ENCODE measurements around the gene COQ8A. TPM values are rescaled to one million over a fixed set of nuclear protein-coding genes. Genes with fewer than 3 reads are reported as not detected.
"Not testable (repeated sequence)": the region's sequence is repeated elsewhere in the genome, so short reads cannot be mapped to it uniquely, and the experiment has no call there.

Gene COQ8A
- total RNA-seq, 1 experiment from 2014 or later, result 8.9 TPM

DNA sequence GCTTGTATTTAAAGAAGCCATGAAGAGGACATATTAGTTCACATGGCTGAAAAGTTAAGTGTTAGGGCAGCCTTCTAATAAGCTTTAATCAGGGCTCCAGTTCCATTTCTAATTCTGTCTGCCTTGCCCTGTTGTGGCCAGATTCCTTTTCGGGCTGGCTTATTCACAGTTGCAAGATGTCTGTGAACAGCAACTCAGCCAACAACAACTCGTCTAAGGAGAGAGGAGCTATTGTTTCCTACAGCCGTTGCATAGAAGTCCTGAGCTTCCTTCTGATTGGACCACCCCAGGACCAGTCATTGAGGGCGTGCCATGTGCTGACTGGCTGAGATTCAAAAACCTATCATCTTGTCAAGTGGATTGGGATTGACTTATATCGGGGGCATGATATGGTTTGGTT, 18.6 kb upstream of the COQ8A start:
- no peak for DNase-seq (ENCODE audit: low read depth)

DNA sequence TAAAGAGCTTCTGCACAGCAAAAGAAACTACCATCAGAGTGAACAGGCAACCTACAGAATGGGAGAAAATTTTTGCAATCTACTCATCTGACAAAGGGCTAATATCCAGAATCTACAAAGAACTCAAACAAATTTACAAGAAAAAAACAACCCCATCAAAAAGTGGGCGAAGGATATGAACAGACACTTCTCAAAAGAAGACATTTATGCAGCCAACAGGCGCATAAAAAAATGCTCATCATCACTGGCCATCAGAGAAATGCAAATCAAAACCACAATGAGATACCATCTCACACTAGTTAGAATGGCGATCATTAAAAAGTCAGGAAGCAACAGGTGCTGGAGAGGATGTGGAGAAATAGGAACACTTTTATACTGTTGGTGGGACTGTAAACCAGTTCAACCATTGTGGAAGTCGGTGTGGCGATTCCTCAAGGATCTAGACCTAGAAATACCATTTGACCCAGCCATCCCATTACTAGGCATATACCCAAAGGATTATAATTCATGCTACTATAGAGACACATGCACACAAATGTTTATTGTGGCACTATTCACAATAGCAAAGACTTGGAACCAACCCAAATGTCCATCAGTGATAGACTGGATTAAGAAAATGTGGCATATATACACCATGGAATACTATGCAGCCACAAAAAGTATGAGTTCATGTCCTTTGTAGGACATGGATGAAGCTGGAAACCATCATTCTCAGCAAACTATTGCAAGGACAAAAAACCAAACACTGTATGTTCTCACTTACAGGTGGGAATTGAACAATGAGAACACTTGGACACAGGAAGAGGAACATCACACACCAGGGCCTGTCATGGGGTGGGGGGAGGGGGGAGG, 10.6 kb upstream of the COQ8A start:
- not testable (repeated sequence) for DNase-seq (ENCODE audit: low read depth)

DNA sequence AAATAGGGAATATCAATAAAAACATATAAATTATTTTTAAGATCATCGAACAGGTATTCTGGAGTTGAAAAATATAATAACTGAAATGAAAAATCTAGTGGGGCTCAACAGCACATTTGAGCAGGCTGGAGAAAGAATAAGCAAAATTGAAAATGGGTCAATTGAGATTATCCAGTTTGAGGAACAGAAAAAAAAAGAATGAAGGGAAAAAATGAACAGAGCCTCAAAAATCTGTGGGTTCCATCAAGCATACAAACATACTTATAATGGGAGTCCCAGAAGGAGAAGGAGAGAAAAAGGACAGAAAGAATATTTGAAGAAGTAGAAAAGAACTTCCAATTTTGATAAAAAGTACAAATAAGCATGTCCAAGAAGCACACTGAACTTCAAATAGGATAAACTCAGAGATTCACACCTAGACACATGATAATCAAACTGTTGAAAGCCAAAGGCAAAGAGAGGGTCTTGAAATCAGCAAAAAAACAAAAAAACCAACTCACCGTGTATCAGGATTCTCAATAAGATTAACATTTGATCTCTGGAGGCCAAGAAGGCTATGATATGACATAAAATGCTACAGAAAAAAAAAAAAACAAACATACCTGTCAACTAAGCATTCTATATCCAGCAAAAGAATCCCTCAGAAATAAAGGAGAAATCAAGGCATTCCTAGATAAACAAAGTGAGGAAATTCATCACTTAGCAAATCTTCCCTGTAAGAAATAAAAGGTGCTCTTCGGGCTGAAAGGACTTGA, 5.4 kb upstream of the COQ8A start:
- no peak for DNase-seq (ENCODE audit: low read depth)

DNA sequence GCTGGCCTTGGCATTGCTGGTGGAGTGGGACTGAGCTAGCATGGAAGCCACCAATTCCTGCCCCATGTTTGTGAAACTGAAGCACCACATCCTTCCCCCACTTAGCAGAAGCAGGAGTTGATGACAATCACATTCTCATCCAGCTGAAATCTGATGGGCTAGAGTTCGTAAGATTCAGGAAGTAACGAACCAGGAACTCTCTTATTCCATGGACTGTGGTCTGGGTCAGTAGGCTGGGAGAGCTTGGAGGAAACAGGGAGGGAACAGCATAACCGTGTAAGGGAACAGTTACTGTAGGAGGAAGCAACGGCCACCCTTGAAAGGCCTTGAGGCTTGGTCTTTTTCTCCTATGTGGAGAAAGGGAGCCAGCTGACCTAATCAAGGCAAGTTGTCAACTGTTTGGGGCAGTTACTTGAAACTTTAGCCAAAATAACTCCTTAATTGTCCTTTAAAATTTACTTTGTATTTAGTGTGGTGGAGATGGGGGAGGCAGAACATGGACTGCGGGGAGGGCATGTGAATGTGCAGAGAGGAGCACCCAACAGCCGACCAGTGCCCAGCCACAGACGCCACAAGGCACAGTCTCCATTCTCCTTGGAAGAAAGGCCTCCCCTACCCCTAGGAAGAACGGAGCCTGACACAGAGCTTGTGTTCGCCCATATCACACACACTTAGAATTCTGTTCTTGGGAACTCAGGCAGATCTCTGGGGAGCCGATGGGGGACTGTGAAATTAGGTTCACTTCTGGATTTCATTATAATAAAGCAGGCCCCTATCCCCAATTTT, 2.0 kb upstream of the COQ8A start:
- DNase-seq (ENCODE audit: low read depth), result no peak

DNA sequence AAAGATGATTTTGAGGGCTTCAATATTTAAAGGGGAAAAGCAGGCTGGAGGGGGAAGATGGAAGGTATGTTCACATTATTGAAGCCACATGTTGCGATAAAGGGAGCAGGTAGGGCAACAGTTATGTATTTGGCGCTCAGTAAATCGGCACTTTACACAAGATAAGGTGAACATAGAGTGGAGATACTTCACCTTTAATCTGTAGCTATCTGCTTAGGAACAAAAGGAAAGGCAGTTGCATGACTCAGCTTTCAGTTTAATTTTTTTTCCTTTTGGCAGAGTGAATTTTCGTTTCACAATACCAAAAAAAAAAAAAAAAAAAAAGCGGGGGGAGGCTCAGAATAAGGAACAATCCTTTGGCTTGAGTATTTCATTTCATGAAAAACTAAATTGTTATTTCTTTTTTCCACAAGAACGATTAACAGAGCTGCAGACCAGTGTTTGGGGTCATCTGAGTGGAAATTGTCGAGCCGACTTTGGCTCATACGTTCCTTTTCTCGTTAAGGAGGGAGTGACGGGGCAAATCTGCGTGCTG, 1.1 kb upstream of the COQ8A start:
- peak; percentile 56 for DNase-seq (ENCODE audit: low read depth)

DNA sequence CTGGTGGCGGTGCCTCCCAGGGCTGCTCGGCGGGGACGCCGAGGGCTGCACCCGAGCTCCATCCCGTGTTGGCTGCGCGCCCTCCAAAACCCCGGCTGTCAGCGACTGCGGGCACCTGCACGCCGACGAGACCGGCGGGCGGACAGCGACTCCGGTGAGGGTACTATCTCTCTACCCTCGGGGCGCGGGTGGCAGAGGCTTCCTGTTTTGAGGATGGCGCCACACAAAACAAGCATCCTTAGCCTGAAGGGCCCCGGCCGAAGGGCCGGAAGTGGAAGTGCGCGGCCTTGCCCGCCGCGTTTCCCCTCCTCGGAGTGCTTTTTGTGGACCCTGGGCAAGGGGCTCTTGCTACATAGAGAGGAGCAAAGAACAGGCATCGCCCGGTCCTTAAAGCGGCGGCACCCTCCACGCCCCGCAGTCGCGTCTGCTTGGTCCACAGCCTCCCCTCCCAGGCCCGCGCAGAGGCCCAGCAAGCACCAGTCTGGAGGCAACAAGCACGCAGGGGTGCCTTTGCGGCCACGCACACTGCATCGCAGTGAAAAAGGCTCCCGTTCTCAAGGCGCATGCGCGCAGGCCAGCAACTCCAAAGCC, 561 bp upstream of the COQ8A start:
- DNase-seq (ENCODE audit: low read depth), result peak; percentile 69

DNA sequence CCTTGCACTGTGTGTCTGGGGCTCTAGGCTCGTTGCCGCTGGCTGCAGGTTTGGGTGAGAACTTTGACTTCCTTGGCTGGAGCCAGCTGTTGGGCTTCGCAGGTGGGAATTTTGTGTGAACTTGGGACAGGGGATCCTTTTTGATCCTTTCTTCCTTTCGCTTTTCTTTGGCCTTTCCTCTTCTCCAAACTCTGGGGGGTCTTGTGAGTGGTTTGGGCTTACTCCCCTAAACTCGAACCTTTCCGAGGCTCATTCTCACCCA, 643 bp downstream of the COQ8A start:
- DNase-seq (ENCODE audit: low read depth), result no peak

DNA sequence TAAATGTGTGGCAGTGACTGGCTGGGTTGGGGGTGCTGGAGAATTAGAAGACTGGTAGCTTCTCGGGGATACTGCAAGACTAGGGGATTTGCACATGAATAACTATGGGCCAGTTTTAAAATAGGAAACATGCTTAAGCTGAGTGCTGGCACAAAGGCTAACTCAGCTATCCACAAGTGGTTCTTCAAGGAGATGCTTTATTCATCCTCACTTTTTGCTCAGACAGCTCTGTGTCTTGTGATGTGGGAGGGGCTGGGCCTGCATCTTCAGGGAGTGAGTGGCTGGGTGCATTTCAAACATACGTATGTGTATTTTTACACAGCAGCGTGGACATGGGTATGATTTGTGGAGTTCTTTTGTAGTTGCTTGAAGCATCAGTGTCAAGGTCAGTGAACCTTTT, 2.3 kb downstream of the COQ8A start:
- DNase-seq (ENCODE audit: low read depth), result no peak

DNA sequence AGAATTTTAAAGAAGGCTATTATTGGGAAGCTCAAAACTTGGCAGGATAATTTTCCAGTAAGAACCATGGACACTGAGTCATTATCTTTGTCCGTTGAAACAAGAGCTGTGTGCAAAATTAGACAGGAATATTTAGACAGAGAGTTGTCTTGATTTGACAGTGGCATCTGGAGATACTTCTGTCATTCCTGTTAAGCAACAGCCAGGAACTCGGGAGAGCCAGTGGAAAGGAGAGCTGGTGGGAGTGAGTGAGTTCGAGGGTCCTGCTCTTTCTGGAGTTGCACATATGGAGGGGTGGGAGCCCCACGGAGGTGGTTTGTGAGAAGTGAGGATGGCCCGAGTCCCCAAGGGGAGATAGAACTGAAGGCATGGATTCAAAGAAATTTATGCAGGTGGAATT, 3.1 kb downstream of the COQ8A start:
- peak; percentile 7 for DNase-seq (ENCODE audit: low read depth)

DNA sequence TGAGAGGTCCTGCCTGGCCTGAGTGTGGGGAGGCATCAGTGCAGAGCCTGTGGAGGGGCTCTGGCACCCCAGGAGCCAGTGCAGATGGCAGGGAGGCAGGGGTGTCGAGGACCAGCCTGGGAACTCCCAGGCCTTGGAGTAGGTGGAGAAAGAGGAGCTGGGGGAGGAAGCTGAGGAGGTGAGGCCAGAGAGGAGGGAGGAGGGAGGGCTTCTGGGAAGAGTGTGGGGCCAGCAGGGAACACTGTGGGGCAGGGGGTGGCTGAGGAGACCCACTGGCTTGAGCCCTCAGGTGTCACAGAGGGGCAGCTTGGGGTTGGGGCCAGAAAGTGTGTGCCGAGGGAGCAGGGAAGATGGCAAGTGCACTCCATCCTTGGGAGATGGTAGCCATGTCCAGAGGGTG, 3.8 kb downstream of the COQ8A start:
- no peak for DNase-seq (ENCODE audit: low read depth)

DNA sequence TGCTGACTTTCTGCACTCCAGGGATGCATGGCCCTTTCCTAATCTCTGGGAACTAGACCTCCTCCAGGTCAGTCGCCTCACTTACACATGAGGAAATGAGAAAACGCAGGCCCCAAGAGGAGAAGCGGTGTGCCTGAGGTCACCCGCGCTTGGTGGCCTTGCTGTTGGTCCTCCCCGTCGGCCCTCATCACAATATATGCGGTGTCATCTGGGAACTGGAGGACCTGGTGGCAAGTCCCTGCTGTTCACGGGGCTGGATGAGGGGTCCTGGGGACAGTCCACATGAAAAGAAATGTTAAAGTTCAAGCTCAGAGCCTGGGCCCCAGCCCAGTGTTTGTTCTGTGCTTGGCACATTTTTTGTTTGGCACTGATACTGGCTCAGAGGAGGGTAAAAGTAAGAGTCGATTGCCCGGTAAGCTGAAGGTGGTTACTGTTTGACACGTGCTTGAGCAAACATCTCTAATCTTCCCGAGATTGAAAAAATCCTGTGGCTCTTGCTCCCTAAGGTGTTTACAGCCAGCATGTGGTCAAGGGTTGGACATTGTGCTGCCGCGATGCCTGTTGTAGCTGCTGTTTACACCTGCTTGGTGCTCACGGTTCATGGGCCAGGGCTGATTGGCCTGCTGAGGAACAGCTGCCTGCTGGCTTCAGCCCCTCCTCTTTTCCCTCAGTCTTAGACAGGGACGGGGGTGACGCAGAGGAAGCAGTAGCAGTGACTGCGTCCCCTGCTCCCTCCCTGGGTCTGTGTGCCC, 5.2 kb downstream of the COQ8A start:
- DNase-seq (ENCODE audit: low read depth), result no peak

DNA sequence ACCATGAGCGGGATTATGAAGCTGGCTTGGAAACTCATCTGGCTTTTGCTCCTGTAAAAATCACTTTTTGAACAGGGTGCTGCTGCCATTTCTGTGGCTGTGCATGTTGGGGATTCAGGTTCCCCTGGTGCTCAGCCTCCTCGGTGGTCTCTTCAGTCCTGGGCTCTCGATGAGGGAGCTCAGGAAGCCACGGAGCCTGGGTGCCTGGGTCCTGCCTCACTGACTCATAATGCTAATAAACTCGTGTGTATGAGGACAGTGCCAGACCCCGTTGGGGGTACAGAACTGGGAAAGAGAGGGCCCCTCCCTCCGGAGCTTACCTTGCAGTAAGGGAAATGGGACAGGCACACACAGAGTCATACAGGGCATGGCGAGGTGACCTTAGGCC, 5.8 kb downstream of the COQ8A start:
- no peak for DNase-seq (ENCODE audit: low read depth)

DNA sequence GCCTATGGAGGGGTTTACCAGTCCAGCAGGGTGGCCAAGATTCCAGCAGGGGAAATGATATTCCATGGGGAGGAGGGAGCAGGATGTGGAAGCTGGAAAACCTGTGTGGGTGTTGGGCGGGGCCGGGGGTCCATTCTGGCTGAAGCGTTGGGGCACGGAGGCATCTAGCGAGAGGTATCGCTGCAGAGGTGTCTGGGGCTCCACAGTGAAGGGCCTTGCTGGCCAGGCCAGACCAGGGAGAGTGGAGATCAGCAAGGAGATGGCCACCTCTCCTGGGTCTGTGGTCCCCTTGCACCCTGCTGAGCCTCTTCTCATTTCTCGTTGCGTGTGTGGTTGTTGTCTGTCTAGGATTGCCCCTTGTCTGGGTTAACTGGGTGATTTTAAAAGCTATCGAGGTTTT, 6.2 kb downstream of the COQ8A start:
- DNase-seq (ENCODE audit: low read depth), result no peak

DNA sequence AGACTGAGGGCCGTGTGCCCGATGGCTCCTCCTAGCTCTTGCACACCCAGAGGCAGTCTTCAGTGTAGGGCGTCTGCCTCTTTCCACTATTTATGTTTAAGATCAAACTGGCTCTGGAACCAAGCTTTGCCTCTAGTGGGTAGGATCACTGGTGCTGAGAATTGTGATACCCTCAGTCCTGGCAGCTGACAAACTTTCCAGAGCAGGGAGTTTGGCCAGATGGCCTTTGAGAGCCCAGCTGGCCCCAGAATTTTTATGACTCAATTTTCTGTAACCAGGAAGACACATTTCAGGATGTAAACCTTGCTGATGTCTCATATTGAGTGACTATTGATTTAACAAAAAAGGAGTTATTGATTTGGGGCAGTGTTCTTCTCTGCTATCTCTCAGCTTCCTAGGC, 6.7 kb downstream of the COQ8A start:
- DNase-seq (ENCODE audit: low read depth), result peak; percentile 8

DNA sequence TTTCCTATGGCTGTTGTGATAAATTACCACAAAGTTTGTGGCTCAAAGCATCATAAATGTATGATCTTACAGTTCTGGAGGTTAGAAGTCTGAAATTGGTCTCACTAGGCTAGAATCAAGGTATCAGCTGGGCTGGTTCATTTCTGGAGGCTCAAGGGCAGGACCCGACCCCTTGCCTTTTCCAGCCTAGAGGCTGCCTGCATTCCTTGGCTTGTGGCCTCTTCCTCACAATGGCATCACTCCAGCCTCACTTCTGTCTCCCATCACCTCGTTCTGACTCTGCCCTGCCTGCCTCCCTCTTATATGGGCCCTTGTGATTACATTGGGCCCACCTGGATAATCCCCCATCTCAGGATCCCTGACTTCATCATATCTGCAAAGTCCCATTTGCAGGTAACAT, 8.0 kb downstream of the COQ8A start:
- DNase-seq (ENCODE audit: low read depth), result no peak

DNA sequence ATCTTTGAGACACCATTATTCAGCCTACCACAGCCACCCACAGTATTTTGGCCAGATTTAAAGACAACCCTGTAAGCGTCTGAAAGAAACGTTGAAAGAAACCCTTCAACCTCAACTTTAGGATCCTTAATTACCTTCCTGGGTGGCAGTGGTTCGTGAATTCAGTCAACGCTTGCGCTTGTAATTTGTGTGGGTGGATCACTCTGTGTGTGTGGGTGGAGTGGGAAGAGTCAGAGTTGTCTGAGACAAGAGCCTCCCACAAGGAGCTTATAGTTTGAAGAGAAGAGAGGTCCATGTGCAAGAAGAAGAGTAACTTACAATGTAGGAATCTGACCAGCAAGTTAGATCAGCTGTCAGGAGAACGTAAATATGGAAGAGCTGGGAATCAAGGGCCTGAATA, 8.4 kb downstream of the COQ8A start:
- DNase-seq (ENCODE audit: low read depth), result no peak

DNA sequence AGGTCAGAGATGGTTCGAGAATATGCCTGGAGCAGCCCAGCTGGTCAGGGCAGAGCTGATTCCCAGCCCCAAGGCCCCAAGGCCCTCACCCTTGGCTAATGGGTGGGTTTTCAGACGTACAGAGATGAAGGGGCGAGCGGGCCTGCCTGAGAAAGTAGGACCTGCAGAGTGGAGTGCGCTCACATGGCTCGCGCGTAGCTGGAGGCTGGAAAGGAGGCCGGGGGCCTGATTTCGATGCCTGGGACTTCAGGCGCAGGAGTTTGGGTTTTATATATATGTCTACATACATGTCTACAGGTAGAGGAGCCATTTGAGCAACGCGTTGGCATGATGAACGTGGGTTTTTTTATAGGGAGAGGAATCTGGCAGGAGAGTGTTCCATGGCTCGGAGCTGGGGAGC, 8.9 kb downstream of the COQ8A start:
- DNase-seq (ENCODE audit: low read depth), result no peak

DNA sequence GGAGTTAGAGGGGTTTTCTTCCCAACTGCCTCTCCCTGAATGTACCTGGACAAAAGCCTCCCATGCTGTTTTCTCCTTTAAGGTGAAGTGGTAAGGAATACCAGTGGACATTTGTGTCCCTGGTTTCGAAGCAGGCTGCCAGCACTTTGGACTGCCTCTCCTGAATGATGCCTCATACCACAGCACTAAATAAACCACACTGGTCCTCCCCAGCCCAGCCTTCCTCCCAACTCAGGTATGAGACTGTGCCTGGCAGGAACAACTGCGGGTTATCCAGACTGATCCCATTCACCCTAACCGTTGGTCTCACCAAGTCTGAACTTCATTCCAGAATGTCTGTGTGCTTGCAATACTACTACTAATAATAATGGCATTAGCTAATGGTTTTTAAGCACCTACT, 9.3 kb downstream of the COQ8A start:
- DNase-seq (ENCODE audit: low read depth), result no peak

DNA sequence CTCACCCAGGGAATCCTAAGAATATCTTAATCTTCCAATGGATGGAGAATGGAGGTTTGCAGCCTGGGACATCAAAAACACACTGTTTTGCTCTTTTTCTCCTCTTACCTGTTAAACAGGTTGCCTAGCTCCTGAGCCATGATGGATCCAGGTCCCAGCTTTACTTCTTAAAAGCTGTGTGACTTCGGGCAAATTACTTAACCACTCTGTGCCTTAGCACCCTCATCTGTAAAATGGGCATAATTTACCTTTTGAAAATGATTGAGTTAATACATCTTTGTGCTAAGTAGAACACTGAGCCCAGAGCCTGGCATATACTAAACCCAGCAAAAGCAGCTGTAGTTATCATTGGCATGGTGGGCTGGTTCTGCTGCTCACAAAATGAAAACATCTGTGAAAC, 10.2 kb downstream of the COQ8A start:
- no peak for DNase-seq (ENCODE audit: low read depth)

DNA sequence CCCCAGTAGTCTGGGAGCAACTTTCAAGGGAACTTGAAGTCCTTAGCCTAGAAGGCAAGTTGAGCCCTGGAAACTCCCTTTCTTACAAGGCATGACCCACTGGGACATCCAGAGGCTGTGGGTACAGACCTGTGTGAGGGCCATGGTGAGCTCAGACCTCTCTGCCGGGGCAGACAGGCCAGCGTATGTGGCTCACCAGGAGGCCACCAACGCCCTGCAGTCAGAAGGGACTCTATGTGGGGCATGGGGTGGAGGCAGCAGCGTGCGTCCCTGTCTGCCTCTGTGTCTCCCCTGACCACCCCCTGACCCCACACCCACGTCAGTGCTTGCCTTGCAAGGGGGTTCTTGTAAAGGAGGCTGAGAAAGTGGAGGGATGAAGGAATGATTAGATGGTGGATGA, 10.8 kb downstream of the COQ8A start:
- no peak for DNase-seq (ENCODE audit: low read depth)

All from RPMI7951 (cell line).